ENCODE results near the gene CBL.

CBL gene

GRCh38 chr11:119351232-119351631 lies 145.1 kb downstream of the CBL start:
- H3K27ac ChIP-seq: no peak overlapping the region
- no peak overlapping the region for H3K4me3 ChIP-seq
- no peak for TF ChIP-seq CTCF (IDR thresholded peaks at IDR 0.05)
- DNase-seq (ENCODE audit: low spot score): no peak

GRCh38 chr11:119352857-119353260 lies 146.7 kb downstream of the CBL start:
- no peak overlapping the region for H3K4me3 ChIP-seq
- no peak for TF ChIP-seq CTCF (IDR thresholded peaks at IDR 0.05)
- H3K27ac ChIP-seq: no peak overlapping the region
- DNase-seq (ENCODE audit: low spot score): no peak

- TF ChIP-seq CTCF (IDR thresholded peaks at IDR 0.05): no peak
- Histone ChIP-seq H3K27ac (no peak overlapping the region), H3K4me3 (no peak overlapping the region)
- DNase-seq (ENCODE audit: low spot score): no peak
Observed at GRCh38 chr11:119355091-119355843, 149.1 kb downstream of the CBL start.

GRCh38 chr11:119356349-119357031 lies 150.4 kb downstream of the CBL start:
- no peak for DNase-seq (ENCODE audit: low spot score)
- TF ChIP-seq CTCF (IDR thresholded peaks at IDR 0.05): peak; percentile 94
- Histone ChIP-seq H3K27ac (peak overlapping the region; percentile 52 to 71), H3K4me3 (peak overlapping the region; percentile 73)

- DNase-seq (ENCODE audit: low spot score): no peak
- Histone ChIP-seq H3K4me3 (peak overlapping the region; percentile 73), H3K27ac (peak overlapping the region; percentile 52 to 63)
- no peak for TF ChIP-seq CTCF (IDR thresholded peaks at IDR 0.05)
Observed at GRCh38 chr11:119357074-119357473, 150.9 kb downstream of the CBL start.

Measured in coronary artery (tissue), 2 donors.